Measurements from ENCODE around the gene ACSF2. TPM values are rescaled to one million over a fixed set of nuclear protein-coding genes. Genes with fewer than 3 reads are reported as not detected.

ACSF2 gene
- total RNA-seq, 4 donors from 2014 or later = 20.5 to 69.3 (median 31.9) TPM

DNA sequence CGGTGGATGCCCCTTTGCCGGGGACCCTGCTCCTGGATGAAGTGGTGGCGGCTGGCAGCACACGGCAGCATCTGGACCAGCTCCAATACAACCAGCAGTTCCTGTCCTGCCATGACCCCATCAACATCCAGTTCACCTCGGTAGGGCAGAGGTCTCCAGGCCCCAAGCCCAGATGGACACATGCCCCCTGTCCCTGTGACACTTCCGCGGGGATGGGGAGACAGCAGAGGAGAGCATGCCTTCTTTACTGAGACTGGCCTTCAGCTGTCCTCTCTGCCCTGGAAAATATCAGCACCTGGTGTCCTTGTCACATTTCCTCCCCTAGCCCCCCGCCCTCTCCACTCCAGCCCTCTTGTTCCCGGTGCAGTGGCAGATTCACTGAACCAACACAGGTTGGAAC is 36.4 kb downstream of the ACSF2 start:
- Histone ChIP-seq H3K27me3 (no peaks in the 10 kb centered on the region), H3K36me3 (peaks cover 0 to 55% (median 0%) of the 10 kb centered on the region in 3 donors), H3K4me3 (no peak overlapping the region), H3K4me1 (no peaks in the 10 kb centered on the region), H3K9me3 (no peaks in the 10 kb centered on the region), H3K27ac (no peak overlapping the region)
- DNase-seq (ENCODE audit: low spot score in 2 of 2) = no peak
- TF ChIP-seq, protein P1, sequence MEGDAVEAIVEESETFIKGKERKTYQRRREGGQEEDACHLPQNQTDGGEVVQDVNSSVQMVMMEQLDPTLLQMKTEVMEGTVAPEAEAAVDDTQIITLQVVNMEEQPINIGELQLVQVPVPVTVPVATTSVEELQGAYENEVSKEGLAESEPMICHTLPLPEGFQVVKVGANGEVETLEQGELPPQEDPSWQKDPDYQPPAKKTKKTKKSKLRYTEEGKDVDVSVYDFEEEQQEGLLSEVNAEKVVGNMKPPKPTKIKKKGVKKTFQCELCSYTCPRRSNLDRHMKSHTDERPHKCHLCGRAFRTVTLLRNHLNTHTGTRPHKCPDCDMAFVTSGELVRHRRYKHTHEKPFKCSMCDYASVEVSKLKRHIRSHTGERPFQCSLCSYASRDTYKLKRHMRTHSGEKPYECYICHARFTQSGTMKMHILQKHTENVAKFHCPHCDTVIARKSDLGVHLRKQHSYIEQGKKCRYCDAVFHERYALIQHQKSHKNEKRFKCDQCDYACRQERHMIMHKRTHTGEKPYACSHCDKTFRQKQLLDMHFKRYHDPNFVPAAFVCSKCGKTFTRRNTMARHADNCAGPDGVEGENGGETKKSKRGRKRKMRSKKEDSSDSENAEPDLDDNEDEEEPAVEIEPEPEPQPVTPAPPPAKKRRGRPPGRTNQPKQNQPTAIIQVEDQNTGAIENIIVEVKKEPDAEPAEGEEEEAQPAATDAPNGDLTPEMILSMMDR (IDR thresholded peaks at IDR 0.05) = no peak
- TF ChIP-seq POLR2A (IDR thresholded peaks at IDR 0.05) (no peak), EP300 (IDR thresholded peaks at IDR 0.05) (no peak)
- WGBS, 2 donors = 79 to 82% methylated on average over 6 to 9 of the region's 9 CpGs

DNA sequence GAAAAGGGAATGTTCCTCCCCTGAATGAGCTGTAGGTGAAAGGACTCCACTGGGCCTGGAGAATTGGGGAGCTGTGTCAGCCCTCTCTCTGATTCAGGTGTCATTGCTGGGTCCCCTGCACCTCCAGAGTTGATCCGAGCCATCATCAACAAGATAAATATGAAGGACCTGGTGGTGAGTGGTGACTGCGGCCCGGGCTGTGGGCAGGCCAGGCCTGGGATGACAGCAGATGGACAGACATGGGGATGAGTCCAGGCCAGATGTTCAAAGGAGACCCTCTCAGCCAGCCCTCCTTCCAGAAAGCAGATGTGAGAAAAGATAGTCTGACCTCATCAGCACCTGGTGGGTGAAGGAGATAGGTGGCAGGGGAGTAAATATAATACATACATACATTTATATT is 38.1 kb downstream of the ACSF2 start:
- H3K9me3 ChIP-seq = no peaks in the 10 kb centered on the region
- WGBS, 2 donors = 85 to 91% methylated on average over 3 of the region's 3 CpGs
- no peak for DNase-seq (ENCODE audit: low spot score in 2 of 2)
- H3K36me3 ChIP-seq = peaks cover 0 to 55% (median 0%) of the 10 kb centered on the region in 3 donors
- no peak overlapping the region for H3K4me3 ChIP-seq
- peaks cover 0 to 15% of the 10 kb centered on the region in 2 donors for H3K27me3 ChIP-seq
- H3K27ac ChIP-seq = no peak overlapping the region
- H3K4me1 ChIP-seq = peaks cover 0 to 11% (median 10%) of the 10 kb centered on the region in 4 donors
- TF ChIP-seq, protein P1 (IDR thresholded peaks at IDR 0.05) = no peak
- TF ChIP-seq POLR2A (IDR thresholded peaks at IDR 0.05) (no peak), EP300 (IDR thresholded peaks at IDR 0.05) (no peak)

DNA sequence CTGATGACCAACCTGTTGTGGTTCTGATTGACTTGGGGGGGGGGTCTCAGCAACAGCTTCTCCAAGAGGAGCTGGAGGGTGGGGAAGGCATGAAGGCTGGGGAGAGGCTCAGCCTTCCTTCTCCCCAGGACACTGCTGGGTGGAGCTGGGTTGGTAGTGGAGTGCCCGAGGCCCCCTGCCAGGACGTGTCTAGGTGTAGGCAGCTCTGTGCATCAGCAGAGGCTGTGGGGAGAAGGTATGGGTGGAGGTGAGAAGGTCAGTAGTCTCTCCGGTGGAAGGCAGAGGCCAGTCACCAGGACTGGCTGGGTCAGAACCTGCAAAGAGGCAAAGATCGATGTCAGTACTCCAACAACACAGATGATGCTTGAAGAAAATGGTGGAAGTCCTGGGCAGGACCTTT is 38.7 kb downstream of the ACSF2 start:
- Histone ChIP-seq H3K4me3 (no peak overlapping the region), H3K36me3 (peaks cover 0 to 55% (median 0%) of the 10 kb centered on the region in 3 donors), H3K27me3 (peaks cover 0 to 17% of the 10 kb centered on the region in 2 donors), H3K4me1 (peaks cover 0 to 17% (median 13%) of the 10 kb centered on the region in 4 donors), H3K27ac (no peak overlapping the region), H3K9me3 (no peaks in the 10 kb centered on the region)
- TF ChIP-seq EP300 (IDR thresholded peaks at IDR 0.05) (no peak), POLR2A (IDR thresholded peaks at IDR 0.05) (no peak)
- TF ChIP-seq, protein P1 (IDR thresholded peaks at IDR 0.05) = no peak
- 82 to 88% methylated on average over 4 of the region's 4 CpGs for WGBS, 2 donors
- DNase-seq (ENCODE audit: low spot score in 2 of 2) = no peak

DNA sequence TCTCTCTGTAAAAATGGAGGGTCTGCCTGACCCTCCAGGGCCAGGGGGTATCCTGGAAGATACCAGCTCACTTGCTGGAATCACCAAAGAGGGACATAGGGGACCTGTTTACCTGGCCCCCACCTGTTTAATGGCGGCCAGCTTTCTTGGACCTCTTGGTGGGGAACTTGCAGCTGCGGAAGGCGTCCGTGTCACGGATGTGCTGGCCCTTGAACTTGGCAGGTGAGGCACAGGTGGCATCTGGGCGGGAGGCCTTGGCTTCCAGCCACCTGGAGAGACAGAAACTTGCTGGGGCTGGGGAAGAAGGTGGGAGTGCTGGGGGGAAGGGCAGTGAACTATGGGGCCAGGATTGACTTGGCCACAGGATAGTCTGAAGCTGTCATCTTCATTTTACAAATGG is 39.2 kb downstream of the ACSF2 start:
- no peak for TF ChIP-seq POLR2A (IDR thresholded peaks at IDR 0.05)
- TF ChIP-seq, protein P1 (IDR thresholded peaks at IDR 0.05) = no peak
- no peak for TF ChIP-seq EP300 (IDR thresholded peaks at IDR 0.05)
- DNase-seq (ENCODE audit: low spot score in 2 of 2) = no peak
- Histone ChIP-seq H3K4me1 (peaks cover 0 to 18% (median 13%) of the 10 kb centered on the region in 4 donors), H3K4me3 (no peak overlapping the region), H3K9me3 (no peaks in the 10 kb centered on the region), H3K27me3 (peaks cover 0 to 17% of the 10 kb centered on the region in 2 donors), H3K36me3 (peaks cover 0 to 55% (median 0%) of the 10 kb centered on the region in 3 donors), H3K27ac (no peak overlapping the region)
- WGBS, 2 donors = 96 to 98% methylated on average over 6 of the region's 6 CpGs

DNA sequence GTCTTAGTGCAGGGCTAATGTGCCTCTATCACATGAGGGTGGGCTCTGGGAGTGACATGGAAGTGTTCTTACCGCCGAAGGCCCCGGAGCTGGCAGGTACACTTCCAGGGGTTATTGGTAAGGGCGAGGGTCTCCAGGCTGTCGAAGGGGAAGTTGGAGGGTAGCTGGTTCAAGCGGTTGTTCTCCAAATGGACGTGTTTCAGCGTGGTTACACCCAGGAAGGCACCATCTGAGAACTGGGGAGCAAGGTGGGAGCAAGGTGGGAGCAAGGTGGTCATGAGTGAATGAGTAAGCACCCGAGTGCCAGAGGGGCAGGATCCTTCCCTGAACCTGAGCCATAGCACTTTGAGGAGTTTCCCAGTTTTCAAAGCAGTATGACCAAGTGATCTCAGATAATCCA is 39.6 kb downstream of the ACSF2 start:
- Histone ChIP-seq H3K36me3 (peaks cover 0 to 55% (median 0%) of the 10 kb centered on the region in 3 donors), H3K27me3 (peaks cover 0 to 17% of the 10 kb centered on the region in 2 donors), H3K4me1 (peaks cover 0 to 18% (median 13%) of the 10 kb centered on the region in 4 donors), H3K27ac (no peak overlapping the region), H3K4me3 (no peak overlapping the region), H3K9me3 (no peaks in the 10 kb centered on the region)
- WGBS, 2 donors = 96 to 97% methylated on average over 9 of the region's 9 CpGs
- no peak for DNase-seq (ENCODE audit: low spot score in 2 of 2)
- TF ChIP-seq, protein P1 (IDR thresholded peaks at IDR 0.05) = no peak
- TF ChIP-seq POLR2A (IDR thresholded peaks at IDR 0.05) = no peak

Data from tibial nerve (tissue), 4 donors.